ENCODE results near the gene SCD5. TPM values are rescaled to one million over a fixed set of nuclear protein-coding genes. Genes with fewer than 3 reads are reported as not detected.
A peak's percentile ranks its signal among the peaks of the same experiment; 100 is the strongest.

The SCD5 gene
- total and polyA plus RNA-seq, 2 donors (not counting 1 experiment from before 2014, with no cell fraction given): 0.03 TPM; not detected in 1

GRCh38 chr4:82797040-82797404 lies 1.6 kb downstream of the SCD5 start:
- DNase-seq: peak; percentile 5
- POLR2A ChIA-PET: no interaction called here

More at GRCh38 chr4:82797040-82797404, 1.6 kb downstream of the SCD5 start:
- Histone ChIP-seq H3K4me2 (replicated peaks; ENCODE audit: low read depth, low read length, poor library complexity, severe bottlenecking) (no peak overlapping the region), H3K9ac (ENCODE audit: low read length) (no peak overlapping the region), H3K79me2 (ENCODE audit: control insufficient read depth, insufficient read depth, low read length) (no peaks in the 10 kb centered on the region), H3K9me3 (ENCODE audit: control extremely low read depth in 1 of 3, control insufficient read depth in 2 of 3, insufficient read depth in 1 of 3, low read length in 2 of 3) (peaks cover 0 to 3% (median 0%) of the 10 kb centered on the region in 3 donors), H3K4me1 (ENCODE audit: control insufficient read depth in 2 of 2, insufficient read depth in 2 of 2, low read length in 2 of 2) (peaks cover 13 to 20% of the 10 kb centered on the region in 2 donors), H2AFZ (ENCODE audit: insufficient read depth, low read depth, low read length, poor library complexity, severe bottlenecking) (no peak overlapping the region), H3K27ac (ENCODE audit: low read length in 2 of 2) (no peak overlapping the region), H3K27me3 (replicated peaks in 1 of 4; ENCODE audit: control extremely low read depth in 1 of 4, control insufficient read depth in 3 of 4, insufficient read depth in 4 of 4, low read length in 3 of 4) (peaks cover 0 to 46% (median 17%) of the 10 kb centered on the region in 4 experiments), H3K4me3 (ENCODE audit: control extremely low read depth in 1 of 5, extremely low read depth in 1 of 5, insufficient read depth in 1 of 5, low read depth in 2 of 5, low read length in 4 of 5) (no peak overlapping the region), H4K20me1 (ENCODE audit: control insufficient read depth, insufficient read depth, low read length, poor library complexity, severe bottlenecking) (no peaks in the 10 kb centered on the region), H3K36me3 (replicated peaks in 1 of 2; ENCODE audit: control extremely low read depth in 1 of 2, control insufficient read depth in 1 of 2, extremely low read depth in 1 of 2, insufficient read depth in 2 of 2, low read length in 1 of 2) (no peaks in the 10 kb centered on the region)
- ATAC-seq (ENCODE audit: low read depth): no peak
- Mint-ChIP-seq H3K9me3 (ENCODE audit: insufficient read depth) (no peaks in the 10 kb centered on the region), H3K4me3 (peak overlapping the region; percentile 84), H3K27ac (no peak overlapping the region), H3K4me1 (peaks cover 20% of the 10 kb centered on the region), H3K27me3 (peaks cover 62% of the 10 kb centered on the region)
- intact Hi-C loops (cut with micrococcal nuclease): no loop called here
- 70% methylated on average over 5 of the region's 6 CpGs for WGBS (ENCODE audit: insufficient coverage)
- no peak for TF ChIP-seq EZH2 (IDR thresholded peaks at IDR 0.05; ENCODE audit: borderline replicate concordance, insufficient read depth, low read depth, low read length, poor library complexity, severe bottlenecking)
- no peak for TF ChIP-seq CTCF (IDR thresholded peaks at IDR 0.05)
- CTCF ChIA-PET: no interaction called here

All from B cell (primary cell).